Measurements from ENCODE around the gene FXYD7. TPM values are rescaled to one million over a fixed set of nuclear protein-coding genes. Genes with fewer than 3 reads are reported as not detected.
A peak's percentile ranks its signal among the peaks of the same experiment; 100 is the strongest.

FXYD7 gene
- total and polyA plus RNA-seq, 9 of the 15 experiments (the other 6 are each of a cell fraction or from before 2014, with no cell fraction given): 0.10 to 0.80 (median 0.31) TPM; not detected in 3

- H3K79me2 ChIP-seq (ENCODE audit: control insufficient read depth, insufficient read depth, low read length): no peaks in the 10 kb centered on the region
- H3K9ac ChIP-seq (ENCODE audit: insufficient read depth in 1 of 2, low read depth in 2 of 2, low read length in 2 of 2): no peak overlapping the region
- TF ChIP-seq CHD7 (IDR thresholded peaks at IDR 0.05; ENCODE audit: low read depth, low read length) (peak; percentile 89), BCOR (IDR thresholded peaks at IDR 0.05) (peak; percentile 25; the same call in 1 of the 2 replicates), TARDBP (IDR thresholded peaks at IDR 0.05) (no peak)
- no TSS peak for BruUV-seq (replicated peaks)
- CTCF ChIA-PET (ENCODE audit: low intra/inter-chr PET ratio): no interaction called here
- H3K9me1 ChIP-seq (ENCODE audit: control insufficient read depth, insufficient read depth, low read length): no peaks in the 10 kb centered on the region
- H3K4me3 ChIP-seq: no peak overlapping the region
- in situ Hi-C loops (cut with MboI) (no loop called here), intact Hi-C loops (cut with micrococcal nuclease) (no loop called here)
- H3K27ac ChIP-seq (ENCODE audit: extremely low read depth, low read depth, low read length): no peak overlapping the region
- no peak for DNase-seq (ENCODE audit: extremely low read depth in 1 of 4, low spot score in 3 of 4)
- no peaks in the 10 kb centered on the region for H4K20me1 ChIP-seq (replicated peaks; ENCODE audit: control insufficient read depth, insufficient read depth, low read length)
- no peak overlapping the region for H3K4me2 ChIP-seq (ENCODE audit: insufficient read depth, low read length)
- peaks cover 7% of the 10 kb centered on the region for H3K9me3 ChIP-seq (replicated peaks; ENCODE audit: control insufficient read depth, insufficient read depth, low read depth, low read length)
- H3K27me3 ChIP-seq (ENCODE audit: control insufficient read depth in 2 of 2, insufficient read depth in 2 of 2, low read length in 2 of 2): no peaks in the 10 kb centered on the region
- peak; percentile 55 for FAIRE-seq
- H3K4me1 ChIP-seq (replicated peaks in 1 of 2; ENCODE audit: control insufficient read depth in 2 of 2, insufficient read depth in 2 of 2, low read length in 2 of 2): peaks cover under 1 to 34% of the 10 kb centered on the region in 2 experiments; a peak in 4 of 5 replicates
- WGBS (ENCODE audit: insufficient coverage, low coverage, missing lambda C conversion rate): 41% methylated on average over 15 of the region's 16 CpGs
- POLR2A ChIA-PET: interaction anchor here (0.5 to 1.0 kb wide), 3 partner anchors 10 to 19 kb away, joined by 3 to 4 read pairs (median 3); no protein-coding TSS in a partner anchor
- H3K36me3 ChIP-seq (ENCODE audit: control insufficient read depth, insufficient read depth, low read length): no peaks in the 10 kb centered on the region
- peak; percentile 13; the same call in 2 of the 3 replicates for ATAC-seq
- H2AFZ ChIP-seq (ENCODE audit: low read depth, low read length): 0 out of 2 replicates have a peak overlapping the region, but pooled peaks have one; percentile 2
These were observed 42.2 kb upstream of the FXYD7 start for GRCh38 chr19:35100588-35101533.
